HG02870 (cell line): ENCODE data around the gene MISP3.
"Not testable (repeated sequence)": the region's sequence is repeated elsewhere in the genome, so short reads cannot be mapped to it uniquely, and the experiment has no call there.

ENCODE experiments used
- ATAC-seq: cut with Tn5 transposase; IDR thresholded peaks from one replicate; pipeline ENCODE4 v1.9.1; 2021; ENCODE audit warnings: mild to moderate bottlenecking, moderate library complexity; ENCODE audit not compliant: unreplicated experiment

The MISP3 gene

DNA sequence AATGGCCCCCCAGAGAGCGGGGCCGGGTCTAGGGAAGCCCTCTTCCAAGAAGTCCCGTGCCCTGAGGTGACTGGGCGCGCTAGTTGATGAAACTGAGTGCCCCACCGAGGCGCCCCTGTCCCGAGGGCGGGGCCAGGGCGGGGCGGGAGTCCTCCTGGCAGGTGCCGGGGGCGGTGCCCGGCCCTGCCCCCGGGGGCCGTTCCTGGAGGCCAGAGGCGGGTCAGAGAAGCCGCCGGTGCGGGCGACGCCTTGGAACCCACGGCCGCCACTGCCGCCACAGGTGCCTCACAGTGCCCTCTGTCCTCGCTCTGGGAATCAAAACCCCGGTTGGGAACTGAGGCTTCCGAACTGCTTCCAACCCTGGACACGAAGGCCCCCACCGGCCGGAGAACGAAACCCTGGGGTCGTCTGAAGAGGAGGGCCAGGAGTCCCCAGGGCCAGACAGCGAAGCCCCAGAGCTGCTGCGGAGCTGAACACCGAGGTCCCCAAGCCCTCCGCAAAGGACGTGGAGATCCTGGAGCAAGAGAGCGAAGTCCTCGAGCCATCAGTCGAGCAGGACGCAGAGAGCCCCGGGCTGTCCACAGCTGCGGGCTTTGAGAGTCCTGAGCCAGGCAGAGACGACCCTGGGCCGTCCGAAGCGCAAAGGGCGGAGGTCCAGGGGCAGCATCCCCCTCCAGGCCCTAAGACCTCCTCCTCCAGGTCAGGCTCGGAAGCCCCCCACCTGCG, at the start of gene MISP3:
Gene MISP3, plus strand, starts transcription at position 252 of the 726 bp plus-strand sequence. CDS start 524 bp downstream, outside the sequence.
- ATAC-seq, result no peak

DNA sequence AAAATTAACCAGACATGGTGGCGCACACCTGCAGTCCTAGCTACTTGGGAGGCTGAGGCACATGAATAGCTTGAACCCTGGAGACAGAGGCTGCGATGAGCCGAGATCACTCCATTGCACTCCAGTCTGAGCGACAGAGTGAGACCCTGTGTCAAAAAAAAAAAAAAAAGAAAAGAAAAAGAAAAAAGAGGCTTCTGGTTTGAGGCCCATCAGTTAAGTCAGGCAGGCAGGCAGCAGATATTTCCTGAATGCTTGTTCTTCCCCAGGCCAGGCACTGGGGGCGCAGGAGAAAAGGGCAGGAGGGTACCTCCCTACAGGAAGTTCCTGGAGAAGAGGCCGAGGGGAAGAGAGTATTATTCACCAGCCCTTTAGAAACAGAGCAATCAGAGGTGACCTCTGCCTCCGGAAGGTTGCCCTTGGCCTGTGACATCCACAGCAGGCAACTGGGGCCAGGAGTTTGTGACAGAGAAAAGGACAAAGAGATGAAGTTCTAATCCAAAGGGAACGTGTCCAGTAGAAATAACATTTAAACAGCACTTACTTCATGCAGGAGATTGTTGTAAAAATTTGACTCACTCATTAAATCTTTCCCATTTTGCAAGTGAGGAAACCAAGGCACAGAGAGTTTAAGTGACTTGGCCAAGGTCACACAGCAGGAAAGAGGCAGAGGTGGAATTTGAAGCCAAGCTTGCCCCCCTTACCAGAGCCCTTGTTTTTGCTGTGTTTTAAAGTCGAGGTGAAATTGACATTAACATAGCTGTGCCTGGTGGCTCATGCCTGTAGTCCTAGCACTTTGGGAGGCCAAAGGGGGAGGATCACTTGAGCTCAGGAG, 49.0 kb upstream of the MISP3 start:
- no peak for ATAC-seq

DNA sequence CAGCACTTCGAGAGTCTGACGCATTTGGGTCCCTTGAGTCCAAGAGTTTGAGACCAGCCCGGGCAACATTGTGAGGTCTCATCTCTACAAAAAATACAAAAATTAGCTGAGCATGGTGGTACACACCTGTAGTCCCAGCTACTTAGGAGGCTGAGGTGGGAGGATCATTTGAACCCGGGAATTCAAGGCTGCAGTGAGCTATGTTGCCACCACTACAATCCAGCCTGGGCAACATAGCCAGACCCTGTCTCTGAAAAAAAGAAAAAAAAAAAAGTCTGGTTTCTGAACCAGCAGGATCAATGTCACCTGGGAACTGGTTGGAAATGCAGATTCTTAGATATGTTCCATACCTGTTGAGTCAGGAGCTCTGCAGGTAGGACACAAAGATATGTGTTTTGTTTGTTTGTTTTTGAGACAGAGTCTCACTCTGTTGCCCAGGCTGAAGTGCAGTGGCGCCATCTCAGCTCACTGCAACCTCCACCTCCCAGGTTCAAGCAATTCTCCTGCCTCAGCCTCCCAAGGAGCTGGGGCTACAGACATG, 45.9 kb upstream of the MISP3 start:
- ATAC-seq, result not testable (repeated sequence)

DNA sequence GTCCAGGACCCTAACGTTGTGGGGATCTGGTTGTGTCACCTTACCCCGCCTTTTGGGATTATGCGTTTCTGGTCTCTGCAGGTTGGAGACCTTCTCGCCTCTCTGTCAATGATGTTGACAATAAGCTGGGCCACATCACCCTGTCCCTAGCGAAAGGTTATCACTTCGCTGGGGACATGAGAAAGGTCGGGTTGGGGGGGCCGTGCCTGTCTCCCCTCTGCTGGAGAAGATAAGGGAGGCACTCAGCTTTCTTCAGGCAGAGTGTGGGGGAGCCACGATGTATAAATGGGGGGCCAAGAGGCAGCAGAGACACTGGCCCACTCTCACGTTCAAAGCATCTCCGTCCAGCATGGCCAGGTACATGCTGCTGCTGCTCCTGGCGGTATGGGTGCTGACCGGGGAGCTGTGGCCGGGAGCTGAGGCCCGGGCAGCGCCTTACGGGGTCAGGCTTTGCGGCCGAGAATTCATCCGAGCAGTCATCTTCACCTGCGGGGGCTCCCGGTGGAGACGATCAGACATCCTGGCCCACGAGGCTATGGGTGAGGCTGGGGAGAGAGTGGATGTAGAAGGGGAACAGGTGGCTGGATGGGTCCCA, 44.6 kb upstream of the MISP3 start, which contains the start of gene RLN3:
Gene RLN3, plus strand, starts transcription at position 293 of the 595 bp plus-strand sequence. Its CDS starts 57 bp downstream, at position 350.
- no peak for ATAC-seq

DNA sequence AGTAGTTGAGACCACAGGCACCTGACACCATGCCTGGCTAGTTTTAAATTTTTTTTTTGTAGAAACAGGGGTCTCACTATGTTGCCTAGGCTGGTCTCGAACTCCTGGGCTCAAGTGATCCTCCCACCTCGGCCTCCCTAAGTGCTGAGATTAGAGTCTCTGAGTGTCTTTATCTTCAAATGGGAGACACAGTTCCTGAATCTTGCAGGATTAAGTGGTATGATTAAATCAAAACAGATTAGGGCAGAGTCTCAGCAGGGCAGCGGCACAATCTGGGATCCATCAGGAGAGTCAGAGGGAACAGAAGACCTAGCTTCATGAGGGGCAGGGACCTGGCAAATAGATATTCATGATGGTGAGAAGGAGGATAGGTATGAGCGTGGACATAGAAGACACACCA, 43.7 kb upstream of the MISP3 start:
- no peak for ATAC-seq

DNA sequence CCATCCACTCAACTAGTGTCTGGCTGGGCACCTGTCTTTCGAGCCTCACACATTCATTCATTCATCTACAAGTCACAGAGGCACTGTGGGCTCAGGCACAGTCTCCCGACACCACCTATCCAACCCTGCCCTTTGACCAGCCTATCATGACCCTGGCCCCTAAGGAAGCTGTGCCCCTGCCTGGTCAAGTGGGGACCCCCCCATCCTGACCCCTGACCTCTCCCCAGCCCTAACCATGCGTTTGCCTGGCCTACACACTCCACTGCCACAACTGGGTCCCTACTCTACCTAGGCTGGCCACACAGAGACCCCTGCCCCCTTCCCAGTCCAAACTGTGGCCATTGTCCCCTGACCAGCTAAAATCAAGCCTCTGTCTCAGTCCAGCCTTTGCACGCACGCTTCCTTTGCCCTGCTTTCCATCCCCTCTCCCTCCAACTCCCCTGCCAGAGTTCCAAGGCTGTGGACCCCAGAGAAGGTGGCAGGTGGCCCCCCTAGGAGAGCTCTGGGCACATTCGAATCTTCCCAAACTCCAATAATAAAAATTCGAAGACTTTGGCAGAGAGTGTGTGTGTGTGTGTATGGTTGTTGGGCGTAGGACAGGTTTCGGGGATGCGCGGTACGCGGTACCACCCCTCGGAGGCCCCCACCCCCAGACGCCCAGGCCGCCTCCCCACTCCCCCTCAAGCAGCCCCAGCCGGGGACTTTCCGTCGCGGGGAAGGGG, 41.4 kb upstream of the MISP3 start:
- no peak for ATAC-seq

DNA sequence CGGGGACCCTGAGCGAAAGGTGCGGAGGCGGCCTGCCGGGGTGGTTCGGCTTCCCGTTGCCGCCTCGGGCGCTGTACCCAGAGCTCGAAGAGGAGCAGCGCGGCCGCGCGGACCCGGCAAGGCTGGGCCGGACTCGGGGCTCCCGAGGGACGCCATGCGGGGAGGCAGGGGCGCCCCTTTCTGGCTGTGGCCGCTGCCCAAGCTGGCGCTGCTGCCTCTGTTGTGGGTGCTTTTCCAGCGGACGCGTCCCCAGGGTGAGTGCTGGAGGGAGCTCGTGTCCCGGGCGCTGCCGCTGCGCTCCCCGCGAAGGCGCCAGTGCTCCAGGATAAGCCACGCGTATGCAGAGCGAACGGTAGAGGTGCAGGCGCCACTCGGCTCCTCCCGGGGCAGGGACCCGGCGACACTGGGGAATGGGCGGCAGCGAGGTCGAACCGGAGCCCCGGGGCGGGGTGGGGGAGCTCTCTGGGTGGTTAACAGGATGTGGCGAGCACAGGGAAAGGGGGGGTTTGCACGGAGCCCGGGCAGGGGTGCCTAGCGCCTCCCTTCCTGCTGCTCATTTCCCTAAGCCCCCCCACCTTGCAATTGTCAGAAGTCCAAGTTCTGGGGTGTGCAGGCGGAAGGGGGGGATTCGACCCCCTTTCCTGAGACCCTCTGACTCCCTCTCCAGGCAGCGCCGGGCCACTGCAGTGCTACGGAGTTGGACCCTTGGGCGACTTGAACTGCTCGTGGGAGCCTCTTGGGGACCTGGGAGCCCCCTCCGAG, 40.7 kb upstream of the MISP3 start, which contains the start of gene IL27RA:
Gene IL27RA, plus strand, starts transcription at position 44 of the 762 bp plus-strand sequence. Its CDS starts 111 bp downstream, at position 155.
- ATAC-seq, result peak; percentile 51

DNA sequence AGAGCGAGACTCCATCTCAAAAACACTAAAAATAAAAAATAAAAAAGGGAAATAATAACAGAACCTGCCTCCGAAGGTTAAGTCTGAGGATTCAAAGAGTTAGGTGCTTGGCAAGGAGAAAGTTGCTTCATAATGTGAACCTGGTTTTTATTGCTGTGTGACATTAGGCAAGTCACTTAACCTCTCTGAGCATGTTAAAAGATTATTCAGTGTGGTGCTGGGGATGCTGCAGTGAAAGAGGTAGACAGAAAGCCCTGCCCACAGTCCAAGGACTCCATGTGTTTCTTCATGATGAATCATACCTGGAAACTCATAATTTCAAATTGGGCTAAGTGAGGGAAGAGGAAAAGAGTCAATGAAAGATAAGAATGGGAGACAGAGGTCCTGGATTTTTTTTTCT, 38.6 kb upstream of the MISP3 start:
- ATAC-seq, result no peak

DNA sequence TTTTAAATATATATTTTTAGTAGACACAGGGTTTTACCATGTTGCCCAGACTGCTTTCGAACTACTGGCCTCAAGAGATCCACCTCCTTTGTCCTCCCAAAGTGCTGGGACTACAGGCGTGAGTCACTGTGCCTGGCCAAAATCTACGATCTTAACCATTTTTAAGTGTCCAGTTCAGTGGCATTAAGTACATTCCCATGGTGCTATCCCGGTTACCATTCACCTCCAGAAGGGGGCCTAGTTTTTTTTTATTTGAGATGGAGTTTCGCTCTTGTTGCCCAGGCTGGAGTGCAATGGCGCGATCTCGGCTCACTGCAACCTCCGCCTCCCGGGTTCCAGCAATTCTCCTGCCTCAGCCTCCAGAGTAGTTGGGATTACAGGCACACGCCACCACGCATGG, 37.4 kb upstream of the MISP3 start:
- ATAC-seq, result not testable (repeated sequence)

DNA sequence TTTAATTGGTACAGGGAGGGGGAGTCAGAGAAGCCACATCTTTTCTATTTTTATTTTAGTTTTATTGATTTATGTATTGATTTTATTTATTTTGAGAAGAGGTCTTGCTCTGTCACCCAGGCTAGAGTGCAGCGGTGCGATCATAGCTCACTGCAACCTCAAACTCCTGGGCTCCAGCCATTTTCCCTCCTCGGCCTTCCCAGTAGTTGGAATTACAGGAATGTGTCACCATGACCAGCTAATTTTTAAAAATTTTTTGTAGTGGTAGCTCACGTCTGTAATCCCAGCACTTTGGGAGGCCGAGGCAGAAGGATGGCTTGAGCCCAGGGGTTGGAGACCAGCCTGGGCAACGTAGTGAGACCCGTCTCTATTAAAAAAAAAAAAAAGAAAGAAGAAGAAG, 36.9 kb upstream of the MISP3 start:
- ATAC-seq, result no peak

DNA sequence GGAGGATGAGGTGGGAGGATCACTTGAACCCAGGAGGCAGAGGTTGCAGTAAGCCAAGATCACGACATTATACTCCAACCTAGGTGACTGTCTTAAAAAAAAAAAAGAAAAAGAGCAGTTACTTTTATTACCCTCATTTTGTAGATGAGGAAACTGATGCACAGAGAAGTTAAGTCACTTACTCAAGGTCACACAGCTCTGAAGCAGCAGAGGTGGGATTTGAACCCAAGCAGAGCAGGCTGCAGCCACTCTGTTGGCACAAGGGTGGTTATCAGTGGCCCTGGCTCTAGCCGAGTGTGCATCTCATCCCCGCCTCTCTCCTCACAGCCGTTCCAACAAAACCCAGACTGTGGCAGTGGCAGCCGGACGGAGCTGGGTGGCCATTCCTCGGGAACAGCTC, 33.4 kb upstream of the MISP3 start:
- no peak for ATAC-seq

DNA sequence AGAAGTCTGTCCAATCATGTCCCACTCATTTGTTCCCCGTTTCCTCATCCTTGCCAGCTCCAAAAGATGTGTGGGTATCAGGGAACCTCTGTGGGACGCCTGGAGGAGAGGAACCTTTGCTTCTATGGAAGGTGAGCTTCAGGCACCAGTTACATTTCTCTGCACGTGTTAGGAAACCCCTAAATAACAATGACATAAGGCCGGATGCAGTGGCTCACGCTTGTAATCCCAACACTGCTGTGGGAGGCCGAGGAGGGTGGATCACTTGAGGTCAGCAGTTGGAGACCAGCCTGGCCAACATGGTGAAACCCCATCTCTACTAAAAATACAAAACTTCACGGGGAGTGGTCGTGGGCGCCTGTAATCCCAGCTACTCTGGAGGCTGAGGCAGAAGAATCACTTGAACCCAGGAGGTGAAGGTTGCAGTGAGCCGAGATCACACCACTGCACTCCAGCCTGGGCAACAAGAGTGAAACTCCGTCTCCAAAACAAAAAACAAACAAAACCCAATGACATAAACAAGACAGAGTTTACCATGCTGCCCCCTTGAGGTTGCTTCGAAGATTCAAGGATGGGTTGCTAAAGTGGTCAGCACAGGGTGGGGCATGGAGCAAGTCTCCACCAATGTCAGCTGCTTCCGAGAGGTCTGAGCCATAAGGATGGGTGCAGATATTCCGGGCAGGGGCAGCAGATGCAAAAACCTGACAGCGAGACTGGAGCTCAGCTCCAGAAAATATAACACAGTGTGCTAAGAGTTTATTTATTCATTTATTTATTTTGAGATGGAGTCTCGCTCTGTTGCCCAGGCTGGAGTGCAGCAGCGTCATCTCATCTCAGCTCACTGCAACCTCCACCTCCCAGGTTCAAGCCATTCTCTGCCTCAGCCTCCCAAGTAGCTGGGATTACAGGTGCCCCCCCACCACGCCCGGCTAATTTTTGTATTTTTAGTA, 29.7 kb upstream of the MISP3 start:
- ATAC-seq, result not testable (repeated sequence)

DNA sequence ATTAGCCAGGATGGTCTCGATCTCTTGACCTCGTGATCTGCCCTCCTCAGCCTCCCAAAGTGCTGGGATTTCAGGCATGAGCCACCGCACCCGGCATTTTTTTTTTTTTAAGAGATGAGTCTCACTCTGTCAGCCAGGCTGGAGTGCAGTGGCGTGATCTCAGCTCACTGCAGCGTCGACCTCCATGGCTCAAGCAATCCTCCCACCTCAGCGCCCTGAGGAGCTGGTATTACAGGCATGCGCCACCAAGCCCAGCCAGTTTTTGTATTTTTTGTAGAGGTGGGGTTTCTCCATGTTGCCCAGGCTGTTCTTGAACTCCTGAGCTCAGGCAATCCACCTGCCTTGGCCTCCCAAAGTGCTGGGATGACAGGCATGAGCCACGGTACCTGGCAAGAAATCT, 24.7 kb upstream of the MISP3 start:
- not testable (repeated sequence) for ATAC-seq

DNA sequence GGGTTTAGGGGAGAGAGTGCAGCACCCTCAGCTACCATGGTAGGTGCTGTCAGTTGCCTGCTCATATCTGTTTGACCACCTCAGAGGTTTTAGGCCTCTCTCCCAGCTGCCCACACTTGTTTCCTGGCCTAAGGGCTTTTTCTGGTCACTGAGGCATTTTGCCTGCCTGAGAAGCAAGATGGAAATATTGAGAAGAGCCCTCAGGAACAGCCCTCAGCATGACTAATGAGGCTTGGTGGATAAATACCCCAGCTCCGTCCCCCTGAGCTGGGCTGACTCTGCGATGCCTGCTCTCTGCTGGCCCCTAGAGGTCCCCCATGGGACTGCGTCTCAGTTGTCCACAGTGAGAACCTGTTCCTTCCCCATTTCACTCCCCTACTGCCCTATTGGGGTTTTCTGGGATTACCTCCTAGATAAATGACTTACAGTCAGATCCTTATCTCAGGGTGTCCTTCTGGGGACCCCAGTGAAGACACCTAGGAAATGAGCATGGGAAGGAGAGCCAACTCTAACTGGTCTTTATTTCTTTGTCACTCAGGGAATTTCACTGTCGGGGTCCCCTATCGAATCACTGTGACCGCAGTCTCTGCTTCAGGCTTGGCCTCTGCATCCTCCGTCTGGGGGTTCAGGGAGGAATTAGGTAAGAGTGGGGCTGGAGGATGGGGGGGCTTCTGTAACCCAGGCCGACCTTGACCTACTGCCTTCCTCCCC, 24.0 kb upstream of the MISP3 start:
- ATAC-seq, result no peak

DNA sequence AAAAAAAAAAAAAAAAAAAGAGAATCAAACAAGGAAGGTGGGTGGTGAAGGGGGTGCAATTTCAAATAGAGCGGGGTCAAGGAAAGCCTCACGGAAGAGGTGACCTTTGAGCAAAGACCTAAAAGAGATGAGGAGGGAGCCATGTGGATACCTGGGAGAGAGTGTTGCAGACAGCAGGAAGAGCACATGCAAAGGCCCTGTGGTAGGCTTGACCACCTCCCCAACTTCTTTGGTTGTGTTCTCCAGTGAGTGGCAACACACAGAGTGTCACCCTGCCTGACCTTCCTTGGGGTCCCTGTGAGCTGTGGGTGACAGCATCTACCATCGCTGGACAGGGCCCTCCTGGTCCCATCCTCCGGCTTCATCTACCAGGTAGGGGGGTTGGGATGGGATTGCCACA, 22.1 kb upstream of the MISP3 start:
- ATAC-seq, result no peak

DNA sequence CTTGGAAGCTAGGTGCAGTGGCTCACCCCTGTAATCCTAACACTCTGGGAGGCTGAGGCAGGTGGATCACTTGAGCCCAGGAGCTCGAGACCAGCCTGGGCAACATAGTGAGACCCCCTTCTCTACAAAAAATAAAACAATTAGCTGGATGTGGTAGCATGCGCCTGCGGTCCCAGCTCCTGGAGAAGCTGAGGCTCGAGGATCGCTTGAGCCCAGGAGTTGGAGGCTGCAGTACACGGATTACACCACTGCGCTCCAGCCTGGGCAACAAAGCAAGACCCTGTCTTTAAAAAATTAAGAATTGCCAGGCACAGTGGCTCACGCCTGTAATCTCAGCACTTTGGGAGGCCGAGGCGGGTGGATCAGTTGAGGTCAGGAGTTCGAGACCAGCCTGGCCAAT, 21.6 kb upstream of the MISP3 start:
- not testable (repeated sequence) for ATAC-seq

DNA sequence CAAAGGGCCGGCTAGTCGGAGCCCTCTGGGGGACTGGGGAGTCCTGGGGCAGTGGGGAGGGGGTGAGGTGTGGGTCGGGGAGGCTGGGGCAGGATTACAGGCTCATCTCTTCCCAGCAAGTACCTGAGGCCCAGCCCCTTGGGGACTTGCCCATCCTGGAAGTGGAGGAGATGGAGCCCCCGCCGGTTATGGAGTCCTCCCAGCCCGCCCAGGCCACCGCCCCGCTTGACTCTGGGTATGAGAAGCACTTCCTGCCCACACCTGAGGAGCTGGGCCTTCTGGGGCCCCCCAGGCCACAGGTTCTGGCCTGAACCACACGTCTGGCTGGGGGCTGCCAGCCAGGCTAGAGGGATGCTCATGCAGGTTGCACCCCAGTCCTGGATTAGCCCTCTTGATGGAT, 20.6 kb upstream of the MISP3 start:
- ATAC-seq, result no peak

DNA sequence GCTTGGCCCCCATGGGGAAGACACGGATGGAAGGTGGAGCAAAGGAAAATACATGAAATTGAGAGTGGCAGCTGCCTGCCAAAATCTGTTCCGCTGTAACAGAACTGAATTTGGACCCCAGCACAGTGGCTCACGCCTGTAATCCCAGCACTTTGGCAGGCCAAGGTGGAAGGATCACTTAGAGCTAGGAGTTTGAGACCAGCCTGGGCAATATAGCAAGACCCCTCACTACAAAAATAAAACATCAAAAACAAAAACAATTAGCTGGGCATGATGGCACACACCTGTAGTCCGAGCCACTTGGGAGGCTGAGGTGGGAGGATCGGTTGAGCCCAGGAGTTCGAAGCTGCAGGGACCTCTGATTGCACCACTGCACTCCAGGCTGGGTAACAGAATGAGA, 20.1 kb upstream of the MISP3 start:
- ATAC-seq, result no peak
